ENCODE results near the gene UNC5C.

Gene UNC5C

GRCh38 chr4:95548738-95549245 lies at the start of gene UNC5C:
TSS of gene UNC5C (minus strand) at chr4:95548973.
- DNase-seq (ENCODE audit: low spot score) (no peak), ATAC-seq (ENCODE audit: low read depth) (peak; percentile 42)
- Histone ChIP-seq H3K4me3 (ENCODE audit: severe bottlenecking) (peak within 1 kb of the TSS; percentile 32), H3K27me3 (ENCODE audit: insufficient read depth, poor library complexity, severe bottlenecking) (peaks cover 61% of the 10 kb centered on the region), H3K4me1 (ENCODE audit: insufficient read depth, poor library complexity, severe bottlenecking) (no peaks in the 10 kb centered on the region), H3K9me3 (ENCODE audit: severe bottlenecking) (no peaks in the 10 kb centered on the region), H3K36me3 (ENCODE audit: low read depth) (no peaks in the 10 kb centered on the region), H3K27ac (ENCODE audit: poor library complexity, severe bottlenecking) (no peak within 1 kb of the TSS)
- no peak for TF ChIP-seq CTCF (IDR thresholded peaks at IDR 0.05; ENCODE audit: poor library complexity, severe bottlenecking)

- no peak overlapping the region for H3K4me3 ChIP-seq (ENCODE audit: severe bottlenecking)
- H3K27me3 ChIP-seq (ENCODE audit: insufficient read depth, poor library complexity, severe bottlenecking): no peaks in the 10 kb centered on the region
- no peaks in the 10 kb centered on the region for H3K36me3 ChIP-seq (ENCODE audit: low read depth)
- no peaks in the 10 kb centered on the region for H3K9me3 ChIP-seq (ENCODE audit: severe bottlenecking)
- no peak for TF ChIP-seq CTCF (IDR thresholded peaks at IDR 0.05; ENCODE audit: poor library complexity, severe bottlenecking)
- no peak for DNase-seq (ENCODE audit: low spot score)
- no peaks in the 10 kb centered on the region for H3K4me1 ChIP-seq (ENCODE audit: insufficient read depth, poor library complexity, severe bottlenecking)
- H3K27ac ChIP-seq (ENCODE audit: poor library complexity, severe bottlenecking): no peak overlapping the region
- no peak for ATAC-seq (ENCODE audit: low read depth)
These were observed 47.9 kb upstream of the UNC5C start for GRCh38 chr4:95596676-95597075.

GRCh38 chr4:95594629-95595028 lies 45.9 kb upstream of the UNC5C start:
- Histone ChIP-seq H3K4me3 (ENCODE audit: severe bottlenecking) (no peak overlapping the region), H3K4me1 (ENCODE audit: insufficient read depth, poor library complexity, severe bottlenecking) (no peaks in the 10 kb centered on the region), H3K27ac (ENCODE audit: poor library complexity, severe bottlenecking) (no peak overlapping the region), H3K36me3 (ENCODE audit: low read depth) (no peaks in the 10 kb centered on the region), H3K9me3 (ENCODE audit: severe bottlenecking) (no peaks in the 10 kb centered on the region), H3K27me3 (ENCODE audit: insufficient read depth, poor library complexity, severe bottlenecking) (no peaks in the 10 kb centered on the region)
- ATAC-seq (ENCODE audit: low read depth): no peak
- TF ChIP-seq CTCF (IDR thresholded peaks at IDR 0.05; ENCODE audit: poor library complexity, severe bottlenecking): no peak
- no peak for DNase-seq (ENCODE audit: low spot score)

- TF ChIP-seq CTCF (IDR thresholded peaks at IDR 0.05; ENCODE audit: poor library complexity, severe bottlenecking): no peak
- ATAC-seq (ENCODE audit: low read depth) (no peak), DNase-seq (ENCODE audit: low spot score) (no peak)
- Histone ChIP-seq H3K4me1 (ENCODE audit: insufficient read depth, poor library complexity, severe bottlenecking) (no peaks in the 10 kb centered on the region), H3K9me3 (ENCODE audit: severe bottlenecking) (no peaks in the 10 kb centered on the region), H3K4me3 (ENCODE audit: severe bottlenecking) (no peak overlapping the region), H3K27ac (ENCODE audit: poor library complexity, severe bottlenecking) (no peak overlapping the region), H3K36me3 (ENCODE audit: low read depth) (no peaks in the 10 kb centered on the region), H3K27me3 (ENCODE audit: insufficient read depth, poor library complexity, severe bottlenecking) (no peaks in the 10 kb centered on the region)
These were observed 45.2 kb upstream of the UNC5C start for GRCh38 chr4:95594013-95594412.

- DNase-seq (ENCODE audit: low spot score) (no peak), ATAC-seq (ENCODE audit: low read depth) (no peak)
- H3K4me3 ChIP-seq (ENCODE audit: severe bottlenecking): no peak overlapping the region
- H3K9me3 ChIP-seq (ENCODE audit: severe bottlenecking): no peaks in the 10 kb centered on the region
- no peaks in the 10 kb centered on the region for H3K27me3 ChIP-seq (ENCODE audit: insufficient read depth, poor library complexity, severe bottlenecking)
- H3K4me1 ChIP-seq (ENCODE audit: insufficient read depth, poor library complexity, severe bottlenecking): no peaks in the 10 kb centered on the region
- no peaks in the 10 kb centered on the region for H3K36me3 ChIP-seq (ENCODE audit: low read depth)
- H3K27ac ChIP-seq (ENCODE audit: poor library complexity, severe bottlenecking): no peak overlapping the region
- no peak for TF ChIP-seq CTCF (IDR thresholded peaks at IDR 0.05; ENCODE audit: poor library complexity, severe bottlenecking)
These were observed 42.5 kb upstream of the UNC5C start for GRCh38 chr4:95591278-95591677.
